Erythroblast (primary cell): ENCODE results near the gene MAML2.

ENCODE experiments used
- GATA1 ChIP-seq: IDR thresholded peaks from 2 replicates; pipeline ENCODE4 v1.6.1; 2011; ENCODE audit warnings: low read depth, mild to moderate bottlenecking, control low read depth, low read length, moderate library complexity
- POLR2A ChIP-seq: IDR thresholded peaks from 2 replicates; pipeline ENCODE4 v1.6.1; 2011; ENCODE audit warnings: mild to moderate bottlenecking, low read length

GRCh38 chr11:96101146-96101545 is 241.8 kb downstream of the MAML2 start:
- no peak for TF ChIP-seq POLR2A
- TF ChIP-seq GATA1: no peak
